SK-N-SH (cell line): ENCODE measurements around the gene ASPG. TPM values are rescaled to one million over a fixed set of nuclear protein-coding genes. Genes with fewer than 3 reads are reported as not detected.

ENCODE experiments used
- CTCF ChIA-PET: fragments of 300-600, 350-600 bp; formaldehyde crosslinking; extraction: SDS; loops from one replicate; lab custom pipeline; 2021; lab: Yijun Ruan, JAX
- POLR2A ChIA-PET: fragments of 350-600 bp; sonication (Branson Sonifier 250); formaldehyde crosslinking; extraction: SDS; loops from one replicate; lab custom pipeline; 2020; ENCODE audit warnings: antibody characterized with exemption, inconsistent platforms; lab: Yijun Ruan, JAX
- DNase-seq: peaks from one replicate; pipeline ENCODE4 v3.0.0; 2012
- H2AFZ ChIP-seq: fragments of 200-600 bp; sonication (generic); 2 replicates; pipeline ENCODE4 v1.8.1; 2016; ENCODE audit warnings: antibody characterized with exemption, mild to moderate bottlenecking, low read depth
- H3F3A ChIP-seq: fragments of 200-600 bp; sonication (generic); replicated peaks from 2 replicates; pipeline ENCODE3; 2016; ENCODE audit warnings: antibody characterized with exemption, mild to moderate bottlenecking; ENCODE audit not compliant: insufficient read depth
- H3K27ac ChIP-seq, 2 experiments: fragments of 200-500 bp in 1 of 2; fragments of 200-600 bp in 1 of 2; sonication (Bioruptor generic) in 1 of 2; sonication (generic), shearing (Covaris generic) in 1 of 2; 2 replicates each; pipeline versions ENCODE4 v1.5.1 to v1.6.1; 2014 to 2016; ENCODE audit warnings: low read depth in 2 of 2, inconsistent platforms in 1 of 2, low read length in 1 of 2, mild to moderate bottlenecking in 1 of 2, mixed read lengths in 1 of 2
- H3K27me3 ChIP-seq: fragments of 200-600 bp; sonication (generic), shearing (Covaris generic); 2 replicates; pipeline ENCODE4 v1.6.1; 2016; ENCODE audit warnings: mixed run types; ENCODE audit not compliant: insufficient read depth
- H3K36me3 ChIP-seq, 2 experiments: fragments of 200-500 bp in 1 of 2; fragments of 200-600 bp in 1 of 2; sonication (Bioruptor generic) in 1 of 2; sonication (generic) in 1 of 2; replicated peaks in 1 of 2; 2 replicates each; pipeline versions ENCODE3 to v1.5.1; 2014 to 2016; ENCODE audit warnings: low read length in 1 of 2, mild to moderate bottlenecking in 1 of 2; ENCODE audit not compliant: insufficient read depth in 2 of 2, control insufficient read depth in 1 of 2
- H3K4me1 ChIP-seq, 2 experiments: fragments of 200-500 bp in 1 of 2; fragments of 200-600 bp in 1 of 2; sonication (Bioruptor generic) in 1 of 2; sonication (generic), shearing (Covaris generic) in 1 of 2; 2 replicates each; pipeline versions ENCODE4 v1.5.1 to v1.6.1; 2014 to 2016; ENCODE audit warnings: low read depth in 1 of 2, low read length in 1 of 2, mixed run types in 1 of 2; ENCODE audit not compliant: insufficient read depth in 2 of 2, control insufficient read depth in 1 of 2
- H3K4me2 ChIP-seq: fragments of 200-600 bp; sonication (generic), shearing (Covaris generic); 2 replicates; pipeline ENCODE4 v1.6.1; 2017; ENCODE audit warnings: mixed run types
- H3K4me3 ChIP-seq, 2 experiments: fragments of 200-500 bp in 1 of 2; fragments of 200-600 bp in 1 of 2; sonication (Bioruptor generic) in 1 of 2; sonication (generic), shearing (Covaris generic) in 1 of 2; 2 replicates each; pipeline versions ENCODE4 v1.5.1 to v1.8.1; 2014 to 2016; ENCODE audit warnings: low read depth in 2 of 2, inconsistent platforms in 1 of 2, low read length in 1 of 2, mild to moderate bottlenecking in 1 of 2, mixed read lengths in 1 of 2, moderate library complexity in 1 of 2
- H3K79me2 ChIP-seq: fragments of 200-600 bp; sonication (generic); 2 replicates; pipeline ENCODE4 v1.8.1; 2017; ENCODE audit warnings: mild to moderate bottlenecking; ENCODE audit not compliant: insufficient read depth
- H3K9ac ChIP-seq: fragments of 200-600 bp; sonication (generic); 2 replicates; pipeline ENCODE4 v1.6.1; 2017; ENCODE audit warnings: mixed run types
- H3K9me2 ChIP-seq: fragments of 200-600 bp; sonication (generic); 2 replicates; pipeline ENCODE4 v1.6.1; 2017; ENCODE audit warnings: mixed run types
- H3K9me3 ChIP-seq: fragments of 200-600 bp; sonication (generic); 2 replicates; pipeline ENCODE4 v1.6.1; 2017; ENCODE audit warnings: mixed run types, mild to moderate bottlenecking, moderate library complexity
- H4K20me1 ChIP-seq: fragments of 200-600 bp; sonication (generic); 2 replicates; pipeline ENCODE4 v1.6.1; 2017; ENCODE audit warnings: mild to moderate bottlenecking, mixed run types; ENCODE audit not compliant: insufficient read depth
- CHD2 ChIP-seq: fragments of 150-350 bp; IDR thresholded peaks from 2 replicates; pipeline ENCODE4 v1.6.1; 2018; ENCODE audit warnings: low read length; ENCODE audit not compliant: partially characterized antibody
- EZH2phosphoT487 ChIP-seq: fragments of 200-600 bp; sonication (generic); IDR thresholded peaks from 2 replicates; pipeline ENCODE4 v1.6.1; 2017; ENCODE audit warnings: low read depth, mixed run types, mild to moderate bottlenecking, antibody characterized with exemption, moderate library complexity, borderline replicate concordance
- FOSL2 ChIP-seq: IDR thresholded peaks from 2 replicates; pipeline ENCODE4 v1.4.0; 2012; ENCODE audit warnings: low read depth, mild to moderate bottlenecking, moderate library complexity, borderline replicate concordance
- FOXM1 ChIP-seq: IDR thresholded peaks from 2 replicates; pipeline ENCODE4 v1.4.0; 2012; ENCODE audit warnings: low read depth, mild to moderate bottlenecking
- GABPA ChIP-seq: IDR thresholded peaks from 2 replicates; pipeline ENCODE4 v1.4.0; 2012; ENCODE audit warnings: low read depth, mild to moderate bottlenecking
- GATA2 ChIP-seq: sonication (generic); formaldehyde crosslinking; IDR thresholded peaks from 2 replicates; pipeline ENCODE4 v1.5.0; 2020; ENCODE audit warnings: mild to moderate bottlenecking, missing genetic modification reagents
- MXI1 ChIP-seq: IDR thresholded peaks from 2 replicates; pipeline ENCODE4 v1.6.1; 2012; ENCODE audit warnings: mild to moderate bottlenecking, low read depth, low read length, improper control_type of control experiment
- POLR2AphosphoS5 ChIP-seq: IDR thresholded peaks from 2 replicates; pipeline ENCODE4 v1.6.1; 2012; ENCODE audit warnings: low read depth, low read length
- RAD21 ChIP-seq: IDR thresholded peaks from 2 replicates; pipeline ENCODE4 v1.6.1; 2012; ENCODE audit warnings: mild to moderate bottlenecking, low read length
- RCOR1 ChIP-seq: fragments of 150-350 bp; IDR thresholded peaks from 2 replicates; pipeline ENCODE4 v1.6.1; 2017; ENCODE audit warnings: antibody characterized with exemption, low read length
- RFX5 ChIP-seq: IDR thresholded peaks from 2 replicates; pipeline ENCODE4 v1.6.1; 2012; ENCODE audit warnings: mild to moderate bottlenecking, improper control_type of control experiment, low read length
- SMC3 ChIP-seq: IDR thresholded peaks from 2 replicates; pipeline ENCODE4 v1.6.1; 2012; ENCODE audit warnings: low read depth, low read length, improper control_type of control experiment
- TAF1 ChIP-seq: IDR thresholded peaks from 2 replicates; pipeline ENCODE4 v1.6.1; 2012; ENCODE audit warnings: low read depth, mild to moderate bottlenecking, low read length, moderate library complexity, borderline replicate concordance
- WGBS: methylation state at CpG from one replicate; pipeline ENCODE4 v1.1.6; 2017; ENCODE audit warnings: low lambda C conversion rate; 5-methylcytosine and 5-hydroxymethylcytosine counted together
- polyA plus RNA-seq, 3 experiments: library from polyadenylated mRNA; depleted of rRNA; stranded (reverse); fragments of >200 nt; gene quantifications; 2 replicates each; pipeline ENCODE4 v1.2.3, GENCODE V29; 2012
- TF ChIP-seq, protein P1 (sequence below): fragments of 150-350 bp; IDR thresholded peaks from 2 replicates; pipeline ENCODE4 v1.6.1; 2017; ENCODE audit warnings: antibody characterized with exemption, low read length, low read depth, borderline replicate concordance
- TF ChIP-seq, protein P2 (sequence below): IDR thresholded peaks from 2 replicates; pipeline ENCODE4 v1.4.0; 2012; ENCODE audit warnings: low read depth, borderline replicate concordance
- TF ChIP-seq, protein P3 (sequence below): IDR thresholded peaks from 2 replicates; pipeline ENCODE4 v1.4.0; 2012; ENCODE audit warnings: low read depth

Gene ASPG
- polyA plus RNA-seq, 1 of the 3 experiments (the other 2 are of a cell fraction) = not detected

DNA sequence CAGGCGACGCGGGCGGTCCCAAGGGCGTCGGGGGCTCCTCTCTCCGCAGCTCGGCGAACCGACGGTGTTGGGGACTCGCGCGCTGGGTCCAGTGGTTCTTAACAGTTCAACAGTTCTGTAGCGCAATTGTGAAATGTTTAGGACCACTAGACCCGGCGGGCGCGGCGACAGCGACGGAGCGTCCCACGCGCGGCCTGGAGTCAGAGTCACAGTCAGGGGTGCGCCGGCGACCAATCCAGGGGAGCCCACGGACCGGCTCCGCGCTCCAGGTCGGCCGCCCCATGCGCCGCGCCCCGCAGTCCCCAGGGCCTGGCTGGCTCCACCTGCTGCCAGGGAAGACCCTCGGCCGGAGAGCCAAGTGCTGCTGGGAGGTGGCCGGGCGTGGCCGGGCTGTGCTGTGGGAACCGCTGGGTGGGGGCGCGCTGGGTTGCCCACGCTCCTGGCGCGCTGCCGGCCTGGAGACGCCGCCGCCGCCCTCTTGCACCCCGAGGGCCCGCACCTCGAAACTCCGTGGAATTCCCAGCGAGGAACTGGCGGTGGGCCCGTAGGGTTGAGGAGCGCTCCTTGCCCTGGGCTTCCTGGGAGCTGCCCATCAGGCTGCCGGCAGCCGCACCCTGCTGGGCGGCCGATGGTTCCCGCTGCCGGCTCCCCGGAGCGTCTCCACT is 32.0 kb downstream of the ASPG start:
- no peak overlapping the region for H2AFZ ChIP-seq
- H3K79me2 ChIP-seq = no peaks in the 10 kb centered on the region
- DNase-seq = peak; percentile 15
- no peaks in the 10 kb centered on the region for H3K4me1 ChIP-seq
- ChIA-PET CTCF (interaction anchor here (4.4 to 5.0 kb wide), 2 partner anchors 23 to 39 kb away, joined by 22 to 30 read pairs; no protein-coding TSS in a partner anchor), POLR2A (no interaction called here)
- H3K27ac ChIP-seq = no peak overlapping the region
- no peak overlapping the region for H3K9ac ChIP-seq
- H4K20me1 ChIP-seq = no peaks in the 10 kb centered on the region
- H3K27me3 ChIP-seq = no peaks in the 10 kb centered on the region
- H3K4me2 ChIP-seq = no peak overlapping the region
- no peaks in the 10 kb centered on the region for H3K9me2 ChIP-seq
- H3K9me3 ChIP-seq = no peaks in the 10 kb centered on the region
- no peak overlapping the region for H3K4me3 ChIP-seq
- TF ChIP-seq, protein P1, sequence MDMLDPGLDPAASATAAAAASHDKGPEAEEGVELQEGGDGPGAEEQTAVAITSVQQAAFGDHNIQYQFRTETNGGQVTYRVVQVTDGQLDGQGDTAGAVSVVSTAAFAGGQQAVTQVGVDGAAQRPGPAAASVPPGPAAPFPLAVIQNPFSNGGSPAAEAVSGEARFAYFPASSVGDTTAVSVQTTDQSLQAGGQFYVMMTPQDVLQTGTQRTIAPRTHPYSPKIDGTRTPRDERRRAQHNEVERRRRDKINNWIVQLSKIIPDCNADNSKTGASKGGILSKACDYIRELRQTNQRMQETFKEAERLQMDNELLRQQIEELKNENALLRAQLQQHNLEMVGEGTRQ = no peak
- no peak for TF ChIP-seq TAF1
- TF ChIP-seq CHD2 = no peak
- TF ChIP-seq EZH2phosphoT487 = no peak
- no peak for TF ChIP-seq FOSL2
- no peak for TF ChIP-seq RCOR1
- TF ChIP-seq POLR2AphosphoS5 = no peak
- TF ChIP-seq SMC3 = no peak
- no peaks in the 10 kb centered on the region for H3F3A ChIP-seq
- no peaks in the 10 kb centered on the region for H3K36me3 ChIP-seq
- WGBS = 87% methylated on average over 14 of the region's 71 CpGs

DNA sequence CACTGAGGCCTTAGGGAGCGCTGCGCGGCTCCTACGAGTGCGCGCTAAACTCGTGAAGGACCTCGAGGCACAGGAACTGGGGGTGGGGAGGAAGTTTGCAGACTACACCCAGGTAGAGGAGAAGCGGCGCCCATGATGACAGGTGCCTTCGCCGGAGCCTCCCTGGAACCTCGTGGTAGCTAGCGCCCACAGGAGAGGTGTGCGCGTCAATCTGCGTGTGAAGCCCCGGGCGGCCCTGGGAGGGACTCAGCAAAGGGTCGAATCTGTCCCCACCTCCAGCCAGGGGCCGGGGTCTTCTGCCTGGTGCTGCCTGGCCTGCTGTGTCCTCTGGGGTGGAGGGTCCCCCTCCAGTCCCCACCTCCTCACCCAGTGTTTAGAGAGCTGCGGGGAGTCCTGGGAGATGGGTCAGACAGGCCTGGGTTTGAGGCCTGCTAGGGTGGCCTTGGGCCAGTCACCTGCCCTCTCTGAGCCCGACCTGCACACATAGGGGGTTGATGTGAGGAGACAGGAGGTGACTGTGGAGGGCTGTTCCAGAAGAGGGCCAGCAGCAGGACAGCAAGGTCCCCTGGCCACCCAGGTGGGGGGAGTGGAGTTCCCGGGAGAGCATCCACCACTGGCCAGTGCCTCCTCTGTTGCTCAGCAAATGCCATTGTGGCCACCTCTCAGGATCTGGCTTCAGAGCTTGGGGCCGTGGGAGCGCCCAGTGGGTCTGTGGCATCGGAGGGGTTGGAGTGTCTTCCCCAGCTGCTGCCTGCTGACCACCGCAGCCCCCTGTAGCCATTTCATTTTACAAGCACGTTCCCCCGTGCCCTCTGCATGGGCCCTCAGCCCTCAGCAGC is 32.7 kb downstream of the ASPG start:
- Histone ChIP-seq H3K9me3 (no peaks in the 10 kb centered on the region), H3K79me2 (no peaks in the 10 kb centered on the region), H3K9ac (no peak overlapping the region), H4K20me1 (no peaks in the 10 kb centered on the region), H3F3A (no peaks in the 10 kb centered on the region), H3K9me2 (no peaks in the 10 kb centered on the region), H3K27ac (no peak overlapping the region), H3K27me3 (no peaks in the 10 kb centered on the region), H3K4me1 (no peaks in the 10 kb centered on the region), H3K36me3 (no peaks in the 10 kb centered on the region), H2AFZ (no peak overlapping the region), H3K4me2 (no peak overlapping the region), H3K4me3 (no peak overlapping the region)
- no peak for TF ChIP-seq TAF1
- no peak for TF ChIP-seq MXI1
- TF ChIP-seq GABPA = no peak
- TF ChIP-seq RCOR1 = no peak
- no peak for TF ChIP-seq GATA2 (CRISPR knock-in tag)
- TF ChIP-seq, protein P2, sequence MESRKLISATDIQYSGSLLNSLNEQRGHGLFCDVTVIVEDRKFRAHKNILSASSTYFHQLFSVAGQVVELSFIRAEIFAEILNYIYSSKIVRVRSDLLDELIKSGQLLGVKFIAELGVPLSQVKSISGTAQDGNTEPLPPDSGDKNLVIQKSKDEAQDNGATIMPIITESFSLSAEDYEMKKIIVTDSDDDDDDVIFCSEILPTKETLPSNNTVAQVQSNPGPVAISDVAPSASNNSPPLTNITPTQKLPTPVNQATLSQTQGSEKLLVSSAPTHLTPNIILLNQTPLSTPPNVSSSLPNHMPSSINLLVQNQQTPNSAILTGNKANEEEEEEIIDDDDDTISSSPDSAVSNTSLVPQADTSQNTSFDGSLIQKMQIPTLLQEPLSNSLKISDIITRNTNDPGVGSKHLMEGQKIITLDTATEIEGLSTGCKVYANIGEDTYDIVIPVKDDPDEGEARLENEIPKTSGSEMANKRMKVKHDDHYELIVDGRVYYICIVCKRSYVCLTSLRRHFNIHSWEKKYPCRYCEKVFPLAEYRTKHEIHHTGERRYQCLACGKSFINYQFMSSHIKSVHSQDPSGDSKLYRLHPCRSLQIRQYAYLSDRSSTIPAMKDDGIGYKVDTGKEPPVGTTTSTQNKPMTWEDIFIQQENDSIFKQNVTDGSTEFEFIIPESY = no peak
- TF ChIP-seq RFX5 = no peak
- TF ChIP-seq, protein P3, sequence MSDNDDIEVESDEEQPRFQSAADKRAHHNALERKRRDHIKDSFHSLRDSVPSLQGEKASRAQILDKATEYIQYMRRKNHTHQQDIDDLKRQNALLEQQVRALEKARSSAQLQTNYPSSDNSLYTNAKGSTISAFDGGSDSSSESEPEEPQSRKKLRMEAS = no peak
- TF ChIP-seq FOXM1 = no peak
- TF ChIP-seq FOSL2 = no peak
- TF ChIP-seq RAD21 = no peak
- TF ChIP-seq POLR2AphosphoS5 = no peak
- POLR2A ChIA-PET = no interaction called here
- DNase-seq = peak; percentile 22
- CTCF ChIA-PET = interaction anchor here (1.3 to 5.0 kb wide), 3 partner anchors 12 to 40 kb away, joined by 3 to 30 read pairs (median 22); no protein-coding TSS in a partner anchor
- WGBS = 87% methylated on average over 24 of the region's 30 CpGs
